PC-3 (cell line): Measurements from ENCODE around the gene PLXNA1. TPM values are rescaled to one million over a fixed set of nuclear protein-coding genes. Genes with fewer than 3 reads are reported as not detected.

Experiments used
- ATAC-seq: fragments of 200-7000 bp; cut with Tn5 transposase; 2 replicates; pipeline ENCODE4 v1.9.1; 2020; ENCODE audit warnings: mild to moderate bottlenecking, moderate library complexity
- BruUV-seq: library from RNA; stranded (reverse); fragments of 400-500 nt; replicated peaks from 2 replicates; lab custom pipeline; 2021; lab: Mats Ljungman, UMichigan
- CTCF ChIA-PET: fragments of 300-600 bp; sonication (Branson Sonifier 250); formaldehyde crosslinking; loops from one replicate; lab custom pipeline; 2022; ENCODE audit warnings: antibody characterized with exemption; lab: Charles Lee
- POLR2A ChIA-PET: fragments of 300-600 bp; sonication (Branson Sonifier 250); formaldehyde crosslinking; loops from one replicate; lab custom pipeline; 2022; ENCODE audit warnings: antibody characterized with exemption; ENCODE audit not compliant: unreplicated experiment; lab: Charles Lee
- DNase-seq: peaks from one replicate; pipeline ENCODE4 v3.0.0-alpha.2; 2015
- H2AFZ ChIP-seq: fragments of 300-600 bp; sonication (generic); 2 replicates; pipeline ENCODE4 v1.6.0; 2016; ENCODE audit warnings: antibody characterized with exemption, low read length
- H3F3A ChIP-seq: fragments of 300-600 bp; sonication (generic); one replicate; pipeline ENCODE4 v1.6.0; 2017; ENCODE audit warnings: antibody characterized with exemption, low read length, control low read depth, mild to moderate bottlenecking; ENCODE audit not compliant: unreplicated experiment
- H3K27ac ChIP-seq: fragments of 300-600 bp; sonication (generic); 2 replicates; pipeline ENCODE4 v1.5.1; 2016; ENCODE audit warnings: mild to moderate bottlenecking, low read length
- H3K27me3 ChIP-seq: fragments of 300-600 bp; sonication (generic); 2 replicates; pipeline ENCODE4 v1.6.1; 2016; ENCODE audit warnings: low read length, mixed read lengths
- H3K36me3 ChIP-seq: fragments of 300-600 bp; sonication (generic); 2 replicates; pipeline ENCODE4 v1.6.1; 2016; ENCODE audit warnings: low read depth, mixed run types, low read length, mixed read lengths
- H3K4me1 ChIP-seq: fragments of 300-600 bp; sonication (generic); 2 replicates; pipeline ENCODE4 v1.5.1; 2016; ENCODE audit warnings: low read length; ENCODE audit not compliant: insufficient read depth
- H3K4me2 ChIP-seq: fragments of 300-600 bp; sonication (generic); 2 replicates; pipeline ENCODE4 v1.6.0; 2016; ENCODE audit warnings: low read length
- H3K4me3 ChIP-seq: fragments of 300-600 bp; sonication (generic); 2 replicates; pipeline ENCODE4 v1.5.1; 2016; ENCODE audit warnings: mild to moderate bottlenecking, low read length, mixed read lengths
- H3K79me2 ChIP-seq: fragments of 300-600 bp; sonication (generic); 2 replicates; pipeline ENCODE4 v1.6.1; 2017; ENCODE audit warnings: low read length, mixed read lengths
- H3K9ac ChIP-seq: fragments of 300-600 bp; sonication (generic); 2 replicates; pipeline ENCODE4 v1.6.0; 2016; ENCODE audit warnings: mild to moderate bottlenecking, low read length
- H3K9me2 ChIP-seq: fragments of 300-600 bp; sonication (generic); replicated peaks from 2 replicates; pipeline ENCODE4 v1.6.1; 2016; ENCODE audit warnings: mixed run types, low read length, mixed read lengths
- H3K9me3 ChIP-seq: fragments of 300-600 bp; sonication (generic); 2 replicates; pipeline ENCODE4 v1.6.1; 2016; ENCODE audit warnings: low read length, mixed read lengths
- H4K20me1 ChIP-seq: fragments of 300-600 bp; sonication (generic); 2 replicates; pipeline ENCODE4 v1.6.1; 2016; ENCODE audit warnings: low read length, mixed read lengths
- EZH2 ChIP-seq: fragments of 300-600 bp; sonication (generic); IDR thresholded peaks from one replicate; pipeline ENCODE4 v1.6.1; 2017; ENCODE audit warnings: antibody characterized with exemption, mild to moderate bottlenecking, low read length; ENCODE audit not compliant: unreplicated experiment
- EZH2phosphoT487 ChIP-seq: fragments of 300-600 bp; sonication (generic); IDR thresholded peaks from 2 replicates; pipeline ENCODE4 v1.6.1; 2018; ENCODE audit warnings: mild to moderate bottlenecking, antibody characterized with exemption, low read length, borderline replicate concordance
- intact Hi-C: fragments of 100-400 bp; cut with micrococcal nuclease; formaldehyde crosslinking; loops from 2 replicates; pipeline ENCODE4 v1.9.0; 2023
- total RNA-seq: library from RNA; depleted of rRNA; stranded (reverse); fragments of >200 nt; gene quantifications from 2 replicates; pipeline ENCODE4 v1.2.3, GENCODE V29; 2014
- TF ChIP-seq, protein P1 (sequence below): fragments of 300-600 bp; sonication (generic); conservative IDR thresholded peaks from 2 replicates; pipeline ENCODE4 v1.5.1; 2017; ENCODE audit warnings: antibody characterized with exemption, low read depth, mild to moderate bottlenecking, low read length

The PLXNA1 gene
- total RNA-seq, 1 experiment from 2014 or later, result 30.0 TPM

DNA sequence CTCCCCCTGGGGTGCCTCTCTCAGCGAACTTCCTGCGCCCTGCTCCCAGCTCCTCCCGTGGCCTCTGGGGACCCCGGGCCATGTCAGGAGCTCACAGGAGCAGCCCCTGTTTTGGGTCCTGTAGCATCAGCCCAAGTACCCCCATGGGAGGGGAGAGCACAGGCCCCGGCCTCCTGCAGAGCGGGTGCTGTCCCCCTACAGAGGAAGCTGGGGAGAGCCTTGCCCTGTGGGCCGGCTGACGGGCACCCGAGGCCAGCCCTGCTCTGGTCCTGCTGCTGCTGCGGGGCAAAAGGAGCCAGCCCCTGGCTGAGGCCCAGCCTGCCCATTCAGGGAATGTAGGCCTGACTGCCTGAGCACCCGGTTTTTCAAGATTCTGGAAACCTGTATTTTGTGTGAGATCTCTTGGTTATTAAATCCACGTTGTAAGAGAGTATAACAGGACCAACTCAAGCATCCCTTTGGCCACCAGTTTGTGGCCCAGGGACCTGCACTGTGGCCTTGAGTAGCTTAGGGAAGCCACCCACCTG is 12.4 kb downstream of the PLXNA1 start:
- CTCF ChIA-PET, result no interaction called here
- no peak overlapping the region for H2AFZ ChIP-seq
- DNase-seq (no peak), ATAC-seq (no peak)
- H3K9me3 ChIP-seq, result no peaks in the 10 kb centered on the region
- peaks cover 48% of the 10 kb centered on the region for H3K79me2 ChIP-seq
- no peaks in the 10 kb centered on the region for H3F3A ChIP-seq
- no TSS peak for BruUV-seq
- POLR2A ChIA-PET, result no interaction called here
- no peak overlapping the region for H3K4me3 ChIP-seq
- H4K20me1 ChIP-seq, result no peaks in the 10 kb centered on the region
- no peaks in the 10 kb centered on the region for H3K36me3 ChIP-seq
- intact Hi-C loops, result no loop called here
- TF ChIP-seq EZH2phosphoT487, result no peak
- TF ChIP-seq, protein P1, sequence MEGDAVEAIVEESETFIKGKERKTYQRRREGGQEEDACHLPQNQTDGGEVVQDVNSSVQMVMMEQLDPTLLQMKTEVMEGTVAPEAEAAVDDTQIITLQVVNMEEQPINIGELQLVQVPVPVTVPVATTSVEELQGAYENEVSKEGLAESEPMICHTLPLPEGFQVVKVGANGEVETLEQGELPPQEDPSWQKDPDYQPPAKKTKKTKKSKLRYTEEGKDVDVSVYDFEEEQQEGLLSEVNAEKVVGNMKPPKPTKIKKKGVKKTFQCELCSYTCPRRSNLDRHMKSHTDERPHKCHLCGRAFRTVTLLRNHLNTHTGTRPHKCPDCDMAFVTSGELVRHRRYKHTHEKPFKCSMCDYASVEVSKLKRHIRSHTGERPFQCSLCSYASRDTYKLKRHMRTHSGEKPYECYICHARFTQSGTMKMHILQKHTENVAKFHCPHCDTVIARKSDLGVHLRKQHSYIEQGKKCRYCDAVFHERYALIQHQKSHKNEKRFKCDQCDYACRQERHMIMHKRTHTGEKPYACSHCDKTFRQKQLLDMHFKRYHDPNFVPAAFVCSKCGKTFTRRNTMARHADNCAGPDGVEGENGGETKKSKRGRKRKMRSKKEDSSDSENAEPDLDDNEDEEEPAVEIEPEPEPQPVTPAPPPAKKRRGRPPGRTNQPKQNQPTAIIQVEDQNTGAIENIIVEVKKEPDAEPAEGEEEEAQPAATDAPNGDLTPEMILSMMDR, result no peak
- TF ChIP-seq EZH2, result no peak
- no peak overlapping the region for H3K27ac ChIP-seq
- no peaks in the 10 kb centered on the region for H3K9me2 ChIP-seq
- H3K9ac ChIP-seq, result no peak overlapping the region
- no peak overlapping the region for H3K4me2 ChIP-seq
- H3K4me1 ChIP-seq, result no peaks in the 10 kb centered on the region
- H3K27me3 ChIP-seq, result no peaks in the 10 kb centered on the region

DNA sequence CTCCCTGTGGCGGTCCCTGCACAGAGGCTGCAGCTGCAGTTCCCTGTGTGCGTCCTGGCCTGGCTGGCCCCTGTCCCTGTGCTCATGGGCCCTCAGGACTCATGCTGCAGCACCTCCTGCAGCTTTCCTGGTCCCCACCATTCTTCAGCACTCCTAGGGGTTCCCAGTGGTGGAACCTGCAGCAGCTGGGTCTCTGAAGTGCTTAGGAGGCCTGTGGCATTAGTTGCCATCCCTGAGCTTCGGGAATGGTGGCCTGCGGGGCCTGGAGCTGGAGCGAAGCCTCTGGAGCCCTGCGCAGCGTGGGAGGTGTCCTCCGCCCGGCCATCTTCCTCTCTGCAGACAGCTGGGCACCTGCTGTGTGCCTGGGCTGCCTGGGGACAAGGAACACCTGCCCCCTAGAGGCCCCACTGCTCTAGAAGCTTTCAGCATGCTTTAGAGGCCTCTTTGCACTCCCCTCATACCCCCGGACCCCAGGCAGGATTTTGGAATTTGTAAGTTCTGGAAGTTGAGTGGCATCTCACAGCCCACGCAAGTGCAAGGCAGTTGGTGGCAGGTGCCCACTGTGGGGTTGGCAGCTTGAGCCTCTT is 13.1 kb downstream of the PLXNA1 start:
- DNase-seq, result no peak
- ATAC-seq, result no peak
- intact Hi-C loops, result no loop called here
- Histone ChIP-seq H2AFZ (no peak overlapping the region), H3K27ac (no peak overlapping the region), H3K27me3 (no peaks in the 10 kb centered on the region), H3K79me2 (peaks cover 52% of the 10 kb centered on the region), H3K4me3 (no peak overlapping the region), H3K9ac (no peak overlapping the region), H3K36me3 (no peaks in the 10 kb centered on the region), H3K4me2 (no peak overlapping the region), H3K4me1 (no peaks in the 10 kb centered on the region), H4K20me1 (no peaks in the 10 kb centered on the region), H3F3A (no peaks in the 10 kb centered on the region), H3K9me3 (no peaks in the 10 kb centered on the region), H3K9me2 (no peaks in the 10 kb centered on the region)
- TF ChIP-seq, protein P1, result 0 out of 2 replicates have a peak, but pooled peaks have one; percentile 26
- no peak for TF ChIP-seq EZH2phosphoT487
- TF ChIP-seq EZH2, result no peak
- ChIA-PET POLR2A (no interaction called here), CTCF (no interaction called here)
- no TSS peak for BruUV-seq

DNA sequence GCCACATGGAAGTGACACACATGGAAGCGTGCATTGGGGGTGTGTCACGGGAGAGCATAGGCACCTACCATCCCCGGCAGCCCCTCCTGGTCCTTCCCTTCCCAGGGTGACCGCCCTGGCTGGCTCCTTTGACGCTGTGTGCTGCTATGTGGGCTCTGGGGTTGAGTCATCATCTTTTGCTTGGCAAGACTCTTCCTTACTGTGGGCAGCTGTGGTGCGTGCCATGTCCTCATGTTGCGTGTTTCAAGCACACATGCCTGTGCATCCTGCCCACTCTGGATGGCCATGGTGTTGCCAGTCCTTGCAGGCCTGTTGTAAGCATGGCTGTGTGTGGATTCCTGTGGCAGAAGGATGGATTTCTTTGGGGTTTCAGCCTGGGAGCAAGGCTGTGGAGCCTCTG is 14.0 kb downstream of the PLXNA1 start:
- TF ChIP-seq, protein P1, result no peak
- no peak for TF ChIP-seq EZH2
- no peak for TF ChIP-seq EZH2phosphoT487
- CTCF ChIA-PET, result no interaction called here
- peaks cover 53% of the 10 kb centered on the region for H3K79me2 ChIP-seq

More for the DNA sequence above, 14.0 kb downstream of the PLXNA1 start:
- no peak for ATAC-seq
- no peaks in the 10 kb centered on the region for H3K9me3 ChIP-seq
- BruUV-seq, result no TSS peak
- H4K20me1 ChIP-seq, result no peaks in the 10 kb centered on the region
- no peaks in the 10 kb centered on the region for H3K9me2 ChIP-seq
- no peaks in the 10 kb centered on the region for H3F3A ChIP-seq
- no peak for DNase-seq
- intact Hi-C loops, result no loop called here
- no peak overlapping the region for H3K9ac ChIP-seq
- H3K27ac ChIP-seq, result no peak overlapping the region
- no peak overlapping the region for H2AFZ ChIP-seq
- no peak overlapping the region for H3K4me3 ChIP-seq
- no peaks in the 10 kb centered on the region for H3K27me3 ChIP-seq
- no peak overlapping the region for H3K4me2 ChIP-seq
- no peaks in the 10 kb centered on the region for H3K36me3 ChIP-seq
- no peaks in the 10 kb centered on the region for H3K4me1 ChIP-seq
- POLR2A ChIA-PET, result no interaction called here
